AG10803 (cell line): Measurements from ENCODE around the gene RPS3.

Experiments used
- DNase-seq: peaks from one replicate; pipeline ENCODE4 v3.0.0; 2010; ENCODE audit warnings: low read depth
- H3K4me3 ChIP-seq: 2 replicates; pipeline ENCODE4 v1.5.1; 2011; ENCODE audit warnings: mild to moderate bottlenecking, low read length, control low read depth
- CTCF ChIP-seq: conservative IDR thresholded peaks from 2 replicates; pipeline ENCODE4 v1.5.1; 2011; ENCODE audit warnings: mild to moderate bottlenecking, low read length, control low read depth, inconsistent platforms

RPS3 gene

GRCh38 chr11:75388386-75389275 lies 10.7 kb upstream of the RPS3 start:
- peak; percentile 84 for TF ChIP-seq CTCF
- DNase-seq = peak; percentile 75
- no peak overlapping the region for H3K4me3 ChIP-seq

GRCh38 chr11:75389276-75389605 lies 10.1 kb upstream of the RPS3 start:
- no peak for DNase-seq
- no peak for TF ChIP-seq CTCF
- H3K4me3 ChIP-seq = no peak overlapping the region

GRCh38 chr11:75389925-75390324 lies 9.4 kb upstream of the RPS3 start:
- no peak for TF ChIP-seq CTCF

GRCh38 chr11:75394085-75394840 lies 5.1 kb upstream of the RPS3 start:
- TF ChIP-seq CTCF = no peak
- no peak overlapping the region for H3K4me3 ChIP-seq
- no peak for DNase-seq

More at GRCh38 chr11:75389925-75390324, 9.4 kb upstream of the RPS3 start:
- H3K4me3 ChIP-seq = no peak overlapping the region
- DNase-seq = no peak

- TF ChIP-seq CTCF = no peak
- H3K4me3 ChIP-seq = no peak overlapping the region
Measured at GRCh38 chr11:75398906-75399305, 412 bp upstream of the RPS3 start.

GRCh38 chr11:75400146-75400865 lies 988 bp downstream of the RPS3 start:
- no peak for TF ChIP-seq CTCF
- DNase-seq = peak; percentile 19
- peak overlapping the region; percentile 86 for H3K4me3 ChIP-seq

More at GRCh38 chr11:75398906-75399305, 412 bp upstream of the RPS3 start:
- no peak for DNase-seq
